MM.1S (cell line): ENCODE data around the gene ARMS2.

Source experiments
- EZH2 ChIP-seq: fragments of 300-600 bp; sonication (generic); optimal IDR thresholded peaks from 2 replicates; pipeline ENCODE3; 2017; ENCODE audit warnings: low read depth, mild to moderate bottlenecking, antibody characterized with exemption, low read length, mixed read lengths
- TF ChIP-seq, protein P1 (sequence below): fragments of 300-600 bp; sonication (generic); IDR thresholded peaks from 2 replicates; pipeline ENCODE4 v1.5.1; 2016; ENCODE audit warnings: antibody characterized with exemption, low read length, mixed read lengths

DNA sequence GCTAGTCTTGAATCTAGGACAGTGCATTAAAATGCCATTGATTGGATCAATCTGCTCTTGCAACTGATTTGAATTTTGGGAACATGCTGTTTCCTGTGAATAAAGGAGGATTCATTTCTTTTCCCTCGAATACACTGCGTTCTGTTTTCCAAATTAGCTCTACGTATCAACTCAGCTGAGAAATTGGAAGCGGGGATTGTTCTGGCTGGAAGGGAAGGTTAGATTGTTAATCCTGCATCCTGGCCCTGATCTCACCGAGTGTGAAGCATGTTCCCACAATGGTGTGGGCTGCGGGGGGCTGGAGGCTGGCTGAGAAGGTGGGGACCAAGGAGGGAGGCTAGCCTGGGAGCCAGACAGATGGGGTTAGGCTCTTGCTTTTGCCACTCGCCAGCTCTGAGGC, 24.5 kb downstream of the ARMS2 start:
- TF ChIP-seq, protein P1, sequence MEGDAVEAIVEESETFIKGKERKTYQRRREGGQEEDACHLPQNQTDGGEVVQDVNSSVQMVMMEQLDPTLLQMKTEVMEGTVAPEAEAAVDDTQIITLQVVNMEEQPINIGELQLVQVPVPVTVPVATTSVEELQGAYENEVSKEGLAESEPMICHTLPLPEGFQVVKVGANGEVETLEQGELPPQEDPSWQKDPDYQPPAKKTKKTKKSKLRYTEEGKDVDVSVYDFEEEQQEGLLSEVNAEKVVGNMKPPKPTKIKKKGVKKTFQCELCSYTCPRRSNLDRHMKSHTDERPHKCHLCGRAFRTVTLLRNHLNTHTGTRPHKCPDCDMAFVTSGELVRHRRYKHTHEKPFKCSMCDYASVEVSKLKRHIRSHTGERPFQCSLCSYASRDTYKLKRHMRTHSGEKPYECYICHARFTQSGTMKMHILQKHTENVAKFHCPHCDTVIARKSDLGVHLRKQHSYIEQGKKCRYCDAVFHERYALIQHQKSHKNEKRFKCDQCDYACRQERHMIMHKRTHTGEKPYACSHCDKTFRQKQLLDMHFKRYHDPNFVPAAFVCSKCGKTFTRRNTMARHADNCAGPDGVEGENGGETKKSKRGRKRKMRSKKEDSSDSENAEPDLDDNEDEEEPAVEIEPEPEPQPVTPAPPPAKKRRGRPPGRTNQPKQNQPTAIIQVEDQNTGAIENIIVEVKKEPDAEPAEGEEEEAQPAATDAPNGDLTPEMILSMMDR = no peak
- no peak for TF ChIP-seq EZH2
